Renal cortex interstitium (tissue), 11 donors: ENCODE measurements around the gene CENPM. TPM values are rescaled to one million over a fixed set of nuclear protein-coding genes. Genes with fewer than 3 reads are reported as not detected.

Experiments used
- DNase-seq, 11 donors: peaks; one replicate each; pipeline ENCODE4 v3.0.0-alpha.2; 2013; ENCODE audit warnings: low read depth in 9 of 11, low spot score in 4 of 11; ENCODE audit errors: extremely low read depth in 1 of 11
- polyA plus RNA-seq, 3 donors: library from polyadenylated mRNA; unstranded; fragments of 120-200 nt; gene quantifications; one replicate each; pipeline ENCODE4 v1.2.1, GENCODE V29; 2013; ENCODE audit not compliant: insufficient read length in 3 of 3

Gene CENPM
- polyA plus RNA-seq, 3 donors, result 10.9 to 17.7 (median 13.7) TPM

- no peak for DNase-seq
Observed at GRCh38 chr22:41909310-41910049, 37.5 kb downstream of the CENPM start.

GRCh38 chr22:41908411-41909309 lies 38.3 kb downstream of the CENPM start:
- DNase-seq, result no peak

- DNase-seq, result no peak
Observed at GRCh38 chr22:41907436-41908401, 39.2 kb downstream of the CENPM start.

- DNase-seq, result no peak
Observed at GRCh38 chr22:41906822-41907221, 40.1 kb downstream of the CENPM start.

GRCh38 chr22:41905411-41906202 lies 41.3 kb downstream of the CENPM start:
- DNase-seq, result no peak

GRCh38 chr22:41904450-41905410 lies 42.2 kb downstream of the CENPM start:
- no peak for DNase-seq

GRCh38 chr22:41902932-41903421 lies 44.0 kb downstream of the CENPM start:
- DNase-seq, result no peak

GRCh38 chr22:41902016-41902415 lies 44.9 kb downstream of the CENPM start:
- DNase-seq, result no peak

- DNase-seq, result no peak
Observed at GRCh38 chr22:41900652-41901312, 46.2 kb downstream of the CENPM start.

GRCh38 chr22:41899992-41900651 lies 46.8 kb downstream of the CENPM start:
- DNase-seq, result no peak

- DNase-seq, result no peak
Observed at GRCh38 chr22:41899110-41899509, 47.8 kb downstream of the CENPM start.

GRCh38 chr22:41898645-41899044 lies 48.3 kb downstream of the CENPM start:
- no peak for DNase-seq

- no peak for DNase-seq
Observed at GRCh38 chr22:41893591-41894375, 53.2 kb downstream of the CENPM start.

- no peak for DNase-seq
Observed at GRCh38 chr22:41892721-41893120, 54.2 kb downstream of the CENPM start.

- DNase-seq, result no peak
Observed at GRCh38 chr22:41891407-41891806, 55.5 kb downstream of the CENPM start.
